GM18870 (cell line): ENCODE data around the gene MYO10.
"Not testable (repeated sequence)": the region's sequence is repeated elsewhere in the genome, so short reads cannot be mapped to it uniquely, and the experiment has no call there.

Experiments used
- ATAC-seq: cut with Tn5 transposase; IDR thresholded peaks from one replicate; pipeline ENCODE4 v1.9.1; 2021; ENCODE audit warnings: moderate library complexity; ENCODE audit not compliant: unreplicated experiment

MYO10 gene

DNA sequence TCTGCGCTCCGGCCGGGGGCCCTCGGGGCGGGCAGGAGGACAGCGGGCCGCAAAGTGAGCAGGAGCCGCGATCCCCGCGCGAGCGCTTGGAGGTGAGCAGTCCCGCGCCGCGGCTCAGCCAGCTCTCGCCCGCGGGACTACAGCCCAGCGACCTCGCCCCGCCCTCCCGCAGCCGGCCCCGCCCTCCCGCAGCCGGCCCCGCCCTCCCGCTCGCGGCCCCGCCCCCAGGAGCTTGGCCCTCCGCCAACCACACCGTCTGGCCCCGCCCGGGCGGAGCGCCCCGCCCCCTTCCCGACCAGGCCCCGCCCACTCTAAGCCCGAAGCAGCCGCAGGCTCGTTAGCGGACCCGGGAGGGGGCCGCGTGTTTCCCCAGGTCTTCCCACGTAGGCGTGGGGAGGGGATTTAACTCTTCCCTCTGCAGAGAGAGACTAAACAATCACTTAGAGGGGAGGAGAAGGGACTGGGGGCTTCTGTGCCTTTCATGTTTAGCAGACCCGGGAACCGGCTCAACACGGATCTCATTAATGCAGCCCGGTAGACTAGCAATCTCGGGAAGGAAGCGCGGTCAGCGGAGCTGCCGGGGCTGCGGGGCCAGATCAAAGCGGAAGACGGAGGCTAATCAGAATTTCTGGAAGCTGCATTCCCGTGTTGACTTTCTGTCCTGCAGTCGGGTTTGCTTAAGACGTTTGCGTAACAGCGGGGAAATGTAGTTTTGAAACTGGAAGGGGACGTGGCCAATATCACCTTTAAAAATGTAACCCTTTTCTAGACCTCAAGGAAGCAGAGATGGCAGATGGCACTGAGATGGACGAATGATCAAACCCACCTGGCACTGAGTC, at the start of gene MYO10:
TSS of gene MYO10 (minus strand) at position 139 of the 839 bp plus-strand sequence. CDS start 480 bp downstream, outside the sequence.
- peak; percentile 15 for ATAC-seq

GRCh38 chr5:16985304-16985703, 49.2 kb upstream of the MYO10 start:
- not testable (repeated sequence) for ATAC-seq

DNA sequence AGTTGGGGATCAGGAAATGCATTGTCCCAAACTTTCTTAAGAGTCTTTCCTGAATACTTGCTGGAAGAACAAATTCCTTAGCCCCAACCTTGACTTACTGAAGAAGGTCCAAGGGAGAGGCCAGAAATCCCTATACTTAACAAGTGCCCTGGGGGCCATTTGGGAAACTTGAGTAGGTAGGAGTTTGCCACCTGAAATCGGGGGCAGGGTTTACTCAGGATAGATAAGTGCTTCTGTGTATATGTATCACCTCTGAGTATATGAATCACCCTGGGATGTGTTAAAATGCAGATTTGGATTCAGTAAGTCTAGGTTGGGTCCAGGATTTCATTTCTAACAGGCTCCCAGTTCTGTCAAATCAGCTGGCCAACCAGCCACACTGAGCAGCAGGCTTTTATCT, 47.9 kb upstream of the MYO10 start:
- ATAC-seq: no peak

DNA sequence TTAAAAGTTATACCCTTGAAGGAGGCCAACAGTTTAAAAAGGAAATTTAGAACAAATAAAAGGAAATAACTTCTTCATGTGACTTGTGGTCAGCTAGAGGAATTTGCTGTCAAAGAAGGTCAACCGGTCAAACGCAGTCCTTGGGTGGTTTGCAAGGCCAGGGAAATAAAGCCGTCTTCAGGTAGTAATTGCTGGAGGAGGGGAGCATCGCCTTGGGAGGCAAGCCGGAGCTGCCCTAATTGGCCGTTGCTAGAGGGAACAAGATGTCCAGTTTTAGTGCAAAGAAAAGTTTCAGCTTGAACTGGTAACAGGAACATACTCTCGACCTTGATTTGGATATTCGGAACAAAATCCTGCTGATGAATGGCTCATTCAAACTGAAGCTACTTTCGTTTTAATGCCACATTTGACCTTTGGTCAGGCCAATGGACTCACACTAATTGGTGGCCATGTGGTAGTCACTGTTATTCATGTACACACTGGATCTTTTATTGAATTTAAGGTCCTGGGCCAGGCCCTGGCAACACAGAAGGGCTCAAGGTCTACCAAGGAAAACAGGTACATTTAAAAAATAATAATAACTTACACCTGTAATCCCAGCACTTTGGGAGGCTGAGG, 47.0 kb upstream of the MYO10 start:
- ATAC-seq: no peak

- ATAC-seq: no peak
These were observed 45.6 kb upstream of the MYO10 start for GRCh38 chr5:16981700-16982099.

DNA sequence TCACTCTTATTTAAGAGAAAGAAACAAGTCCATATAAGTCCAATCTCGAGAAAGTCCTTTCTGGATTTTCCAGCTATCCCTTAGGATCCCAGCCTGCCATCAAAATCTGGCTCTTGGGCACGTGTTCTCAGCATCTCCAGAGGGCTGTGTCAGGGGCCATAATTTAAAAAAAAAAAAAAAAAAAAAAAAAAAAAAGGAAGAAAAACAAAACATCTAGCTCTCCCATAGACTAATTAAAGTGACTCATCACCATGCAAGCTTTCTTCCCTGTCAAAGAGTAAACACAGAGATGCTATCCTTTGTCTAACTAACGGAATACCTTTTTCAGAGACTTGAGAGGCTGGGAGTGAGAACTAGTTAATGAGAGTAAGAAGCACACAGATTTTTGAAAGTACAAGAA, 44.9 kb upstream of the MYO10 start:
- ATAC-seq: no peak

DNA sequence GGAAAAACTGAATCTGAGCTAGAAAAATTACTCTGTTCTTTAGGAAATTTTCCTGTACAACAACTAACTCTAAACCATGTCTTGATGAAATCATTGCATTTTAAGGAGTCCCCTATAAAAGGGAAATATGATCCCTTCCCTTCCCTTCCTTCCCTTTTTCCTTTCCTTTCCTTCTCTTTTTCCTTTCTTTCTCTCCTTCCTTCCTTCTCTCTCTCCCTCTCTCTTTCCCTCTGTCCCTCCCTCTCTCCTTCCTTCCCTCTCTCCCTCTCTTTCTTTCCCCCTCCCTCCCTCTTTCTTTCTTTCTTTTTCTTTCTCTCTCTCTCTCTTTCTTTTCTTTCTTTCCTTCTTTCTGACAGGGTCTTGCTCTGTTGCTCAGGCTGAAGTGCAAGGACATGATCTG, 42.2 kb upstream of the MYO10 start:
- ATAC-seq: no peak

DNA sequence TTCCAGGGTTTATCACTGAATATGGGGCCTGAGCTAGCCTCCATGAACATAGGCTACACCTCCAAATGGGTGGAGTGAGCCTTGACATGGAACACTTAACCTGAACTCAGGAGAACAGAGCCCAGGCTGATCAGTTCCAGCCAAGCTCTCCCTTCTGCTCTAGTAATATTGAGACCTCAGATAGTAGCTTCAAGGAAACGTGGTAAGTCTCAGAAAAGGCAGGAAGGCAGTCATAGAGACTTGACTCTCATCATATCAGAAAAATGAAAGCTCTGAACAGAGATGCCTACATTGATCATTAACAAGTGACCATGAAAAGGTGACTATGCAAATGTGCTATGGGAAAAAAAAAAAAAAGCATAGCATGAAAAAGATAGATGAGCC, 40.5 kb upstream of the MYO10 start:
- ATAC-seq: peak; percentile 88

- peak; percentile 81 for ATAC-seq
These were observed 40.0 kb upstream of the MYO10 start for GRCh38 chr5:16975950-16976624.

DNA sequence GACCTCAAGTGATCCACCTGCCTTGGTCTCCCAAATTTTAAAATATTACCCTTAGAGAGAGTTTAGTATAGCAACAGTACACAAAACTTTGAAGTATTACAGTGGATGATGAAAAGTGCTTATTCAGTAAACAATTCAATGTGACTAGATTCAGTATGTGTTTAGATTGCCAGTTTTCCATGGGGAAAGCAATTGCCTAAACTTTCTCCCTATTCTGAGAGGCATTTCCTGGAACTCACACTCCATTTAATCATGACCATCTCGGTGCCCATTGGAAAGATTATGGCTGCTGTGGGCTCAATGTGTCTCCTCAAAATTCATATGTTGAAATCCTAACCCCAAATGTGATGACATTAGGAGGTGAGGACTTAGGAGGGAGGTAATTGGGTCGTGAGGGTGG, 38.9 kb upstream of the MYO10 start:
- no peak for ATAC-seq

DNA sequence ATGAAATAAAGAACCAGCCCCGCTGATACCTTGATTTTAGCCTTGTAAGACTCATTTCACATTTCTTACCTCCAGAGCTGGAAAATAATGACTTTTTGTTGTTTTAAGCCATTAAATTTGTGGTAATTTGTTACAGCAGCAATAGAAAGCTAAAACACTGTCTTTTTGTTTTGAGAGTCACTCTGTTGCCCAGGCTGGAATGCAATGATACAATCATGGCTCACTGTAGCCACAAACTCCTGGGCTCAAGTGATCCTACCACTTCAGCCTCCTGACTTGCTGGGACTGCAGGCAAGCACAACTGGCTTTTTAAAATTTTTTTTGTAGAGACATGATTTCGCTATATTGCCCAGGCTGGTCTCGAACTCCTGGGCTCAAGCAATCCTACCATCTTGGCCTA, 34.7 kb upstream of the MYO10 start:
- no peak for ATAC-seq

DNA sequence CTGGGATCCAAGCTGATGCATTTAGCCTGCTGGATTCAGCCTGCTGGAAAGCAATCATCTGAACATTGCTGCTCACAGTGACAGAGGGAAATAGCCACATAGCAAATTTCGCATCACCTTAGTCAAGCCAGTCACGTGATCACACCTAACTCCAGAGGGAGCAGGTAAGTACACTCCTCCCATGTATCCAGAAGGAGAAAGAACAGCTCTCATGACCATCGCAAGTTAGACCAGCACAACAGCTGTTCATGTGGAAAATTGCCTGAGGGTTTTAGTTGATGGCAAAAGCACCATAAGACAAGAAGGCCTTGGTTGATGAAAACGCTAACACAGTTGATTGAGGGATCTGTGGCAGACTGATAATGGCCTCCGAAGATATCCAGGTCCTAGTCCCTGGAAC, 34.2 kb upstream of the MYO10 start:
- ATAC-seq: no peak

- ATAC-seq: no peak
These were observed 29.5 kb upstream of the MYO10 start for GRCh38 chr5:16965581-16965980.

- no peak for ATAC-seq
These were observed 27.7 kb upstream of the MYO10 start for GRCh38 chr5:16963821-16964220.

DNA sequence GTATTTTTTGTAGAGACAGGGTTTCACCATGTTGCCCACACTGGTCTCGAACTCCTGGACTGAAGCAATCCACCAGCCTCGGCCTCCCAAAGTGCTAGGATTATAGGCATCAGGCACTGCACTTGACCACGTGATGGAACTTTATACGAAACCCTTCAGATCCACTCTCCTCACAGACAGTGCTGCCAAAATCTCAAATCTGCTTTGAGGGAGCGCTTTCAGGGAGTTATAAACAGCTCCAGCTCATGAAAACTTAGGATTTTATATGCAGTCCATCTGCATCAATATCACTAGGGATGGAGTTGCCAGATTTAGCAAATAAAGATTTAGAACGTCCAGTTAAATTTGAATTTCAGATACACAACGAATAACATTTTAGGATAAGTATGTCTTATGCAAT, 25.0 kb upstream of the MYO10 start:
- no peak for ATAC-seq

DNA sequence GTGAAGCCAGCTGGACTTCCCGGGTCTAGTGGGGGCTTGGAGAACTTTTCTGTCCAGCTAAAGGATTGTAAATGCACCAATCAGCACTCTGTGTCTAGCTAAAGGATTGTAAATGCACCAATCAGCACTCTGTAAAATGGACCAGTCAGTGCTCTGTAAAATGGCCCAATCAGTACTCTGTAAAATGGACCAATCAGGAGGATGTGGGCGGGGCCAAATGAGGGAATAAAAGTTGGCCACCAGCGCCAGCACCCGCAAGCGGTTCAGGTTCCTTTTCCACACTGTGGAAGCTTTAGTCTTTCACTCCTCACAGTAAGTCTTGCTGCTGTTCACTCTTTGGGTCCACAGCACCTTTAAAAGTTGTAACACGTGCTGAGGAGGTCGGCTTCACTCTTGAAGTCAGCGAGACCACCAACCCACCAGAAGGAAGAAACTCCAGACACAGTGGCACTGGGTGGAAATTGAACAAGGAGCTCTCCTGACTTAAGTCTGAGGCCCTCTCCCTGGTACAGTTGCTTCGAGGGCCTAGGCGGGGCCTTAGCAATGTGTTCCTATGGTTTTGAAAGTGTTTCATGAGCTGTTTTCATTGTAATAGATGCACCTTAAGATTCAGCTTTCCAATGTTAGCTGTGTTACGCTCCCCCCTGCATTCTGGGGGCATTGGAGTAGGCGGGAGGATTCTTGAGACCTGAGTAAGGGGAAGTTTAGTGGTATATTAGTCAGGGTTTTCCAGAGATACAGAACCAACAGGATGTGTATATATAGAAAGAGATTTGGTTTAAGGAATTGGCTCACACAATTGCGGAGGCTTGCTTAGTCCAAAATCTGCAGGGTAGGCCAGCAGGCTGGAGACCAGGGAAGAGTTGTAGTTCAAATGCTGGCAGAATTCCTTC, 21.5 kb upstream of the MYO10 start:
- no peak for ATAC-seq

GRCh38 chr5:16953729-16954128, 17.6 kb upstream of the MYO10 start:
- ATAC-seq: no peak

DNA sequence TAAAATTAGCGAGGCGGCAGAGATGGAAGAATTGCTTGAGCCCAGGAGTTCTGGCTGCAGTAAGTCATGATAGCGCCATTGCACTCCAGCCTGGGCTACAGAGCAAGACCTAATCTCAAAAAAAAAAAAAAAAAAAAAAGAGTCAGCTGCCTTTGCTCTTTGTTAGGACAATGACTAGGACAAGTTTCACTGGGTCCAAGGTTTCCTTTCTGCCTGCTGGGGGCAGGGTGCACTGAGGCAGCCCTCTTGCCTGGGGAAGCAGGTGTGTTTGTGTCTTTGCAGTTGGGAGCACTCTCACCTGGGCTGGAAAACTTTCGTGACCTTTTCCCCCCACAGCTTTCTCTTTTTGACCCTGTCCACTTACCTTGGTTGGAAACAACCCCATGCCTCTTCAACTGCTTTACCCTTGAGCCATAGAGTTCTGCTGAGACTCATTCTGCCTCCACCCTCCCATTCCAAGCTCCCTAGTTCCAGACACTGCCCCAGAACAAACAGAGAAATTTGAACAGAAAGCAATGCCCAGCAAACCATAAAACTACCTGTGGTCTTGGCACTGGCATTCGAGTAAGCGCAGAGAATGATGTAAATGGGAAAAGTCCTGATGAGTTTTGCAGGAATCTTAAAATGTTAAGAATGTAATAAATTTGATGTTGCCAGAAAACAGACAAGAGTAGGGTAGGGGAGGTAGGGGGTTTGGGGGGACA, 17.0 kb upstream of the MYO10 start:
- ATAC-seq: no peak

DNA sequence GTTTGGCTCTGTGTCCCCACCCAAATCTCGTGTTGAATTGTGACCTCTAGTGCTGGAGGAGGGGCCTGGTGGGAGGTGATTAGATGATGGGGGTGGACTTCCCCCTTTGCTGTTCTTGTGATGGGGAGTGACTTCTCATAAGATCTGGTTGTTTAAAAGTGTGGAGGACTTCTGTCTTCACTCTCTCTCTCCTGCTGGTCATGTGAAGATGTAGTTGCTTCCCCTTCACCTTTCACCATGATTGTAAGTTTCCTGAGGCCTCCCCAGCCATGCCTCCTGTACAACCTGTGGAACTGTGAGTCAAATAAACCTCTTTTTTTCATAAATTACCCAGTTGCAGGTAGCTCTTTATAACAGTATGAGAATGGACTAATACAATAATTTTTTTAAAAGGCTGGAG, 10.6 kb upstream of the MYO10 start:
- ATAC-seq: no peak

DNA sequence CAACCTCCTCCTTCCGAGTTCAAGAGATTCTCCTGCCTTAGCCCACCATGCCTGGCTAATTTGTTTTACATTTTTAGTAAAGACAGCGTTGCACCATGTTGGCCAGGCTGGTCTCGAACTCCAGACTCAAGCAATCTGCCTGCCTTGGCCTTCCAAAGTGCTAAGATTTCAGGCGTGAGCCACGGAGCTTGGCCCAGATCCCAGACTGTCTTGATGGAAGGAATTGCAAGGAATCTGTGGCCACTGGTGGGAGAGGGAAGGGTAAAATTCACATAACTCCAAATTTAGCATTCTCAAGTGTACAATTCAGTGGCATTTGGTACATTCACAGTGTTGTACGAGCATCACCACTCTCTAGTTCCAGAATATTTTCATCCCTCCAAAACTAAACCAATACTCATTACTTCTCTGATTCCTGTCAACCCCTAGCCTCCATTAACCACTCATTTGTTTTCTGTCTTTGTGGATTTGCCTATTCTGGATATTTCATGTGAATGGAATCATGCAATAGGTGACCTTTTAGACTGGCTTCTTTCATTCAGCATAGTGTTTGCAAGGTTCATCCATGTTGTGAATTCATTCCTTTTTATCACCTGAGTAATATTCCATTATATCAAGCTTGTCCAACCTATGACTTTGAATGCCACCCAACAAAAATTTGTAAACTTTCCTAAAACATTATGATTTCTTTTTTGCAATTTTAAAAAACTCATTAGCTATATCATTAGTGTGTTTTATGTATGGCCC, 8.9 kb upstream of the MYO10 start:
- no peak for ATAC-seq
